HCT116 (cell line): ENCODE measurements around the gene FAM168B. TPM values are rescaled to one million over a fixed set of nuclear protein-coding genes. Genes with fewer than 3 reads are reported as not detected.

Experiments used
- ATAC-seq: fragments of 200-7000 bp; cut with Tn5 transposase; 2 replicates; pipeline ENCODE4 v1.9.1; 2020; ENCODE audit warnings: mild to moderate bottlenecking, moderate library complexity
- BruUV-seq: library from RNA; stranded (reverse); fragments of 400-500 nt; replicated peaks from 2 replicates; lab custom pipeline; 2021; lab: Mats Ljungman, UMichigan
- CTCF ChIA-PET: fragments of 300-600 bp; sonication (Branson Sonifier 250); formaldehyde crosslinking; loops from one replicate; lab custom pipeline; 2021; ENCODE audit warnings: antibody characterized with exemption; lab: Charles Lee
- POLR2A ChIA-PET: fragments of 300-600, 350-600 bp; sonication (Branson Sonifier 250); formaldehyde crosslinking; loops from one replicate; lab custom pipeline; 2021; ENCODE audit warnings: antibody characterized with exemption; lab: Charles Lee
- RAD21 ChIA-PET, 2 experiments: fragments of 300-600 bp; sonication (Branson Sonifier 250); formaldehyde crosslinking; loops; one replicate each; lab custom pipeline; 2023; ENCODE audit warnings: low total read pairs in 2 of 2; ENCODE audit not compliant: uncharacterized antibody in 2 of 2, unreplicated experiment in 2 of 2, low non-redundant PET in 1 of 2; lab: Charles Lee
- DNase-seq: peaks from one replicate; pipeline ENCODE4 v3.0.0-alpha.2; 2010; ENCODE audit warnings: low read depth, low spot score
- H2AFZ ChIP-seq: fragments of 200-600 bp; shearing (Covaris generic), sonication (generic); 2 replicates; pipeline ENCODE4 v1.6.1; 2017; ENCODE audit warnings: low read depth, mixed run types, mixed read lengths, antibody characterized with exemption, low read length; ENCODE audit not compliant: poor library complexity, severe bottlenecking
- H3K27ac ChIP-seq: 2 replicates; pipeline ENCODE4 v1.5.1; 2012; ENCODE audit warnings: low read depth, low read length
- H3K27me3 ChIP-seq: fragments of 200-600 bp; sonication (generic); 2 replicates; pipeline ENCODE4 v1.6.1; 2016; ENCODE audit warnings: mixed run types, low read length, mixed read lengths; ENCODE audit not compliant: insufficient read depth
- H3K36me3 ChIP-seq, 2 experiments: fragments of 200-500 bp in 1 of 2; fragments of 200-600 bp in 1 of 2; sonication (Bioruptor generic) in 1 of 2; sonication (generic) in 1 of 2; 2 replicates each; pipeline versions ENCODE4 v1.5.1 to v1.6.1; 2014 to 2016; ENCODE audit warnings: low read length in 2 of 2, inconsistent platforms in 1 of 2, mixed read lengths in 1 of 2, mixed run types in 1 of 2; ENCODE audit not compliant: insufficient read depth in 2 of 2, control insufficient read depth in 1 of 2
- H3K4me1 ChIP-seq, 2 experiments: fragments of 200-600 bp in 1 of 2; sonication (generic) in 1 of 2; 2 replicates each; pipeline versions ENCODE4 v1.5.1 to v1.6.1; 2012 to 2017; ENCODE audit warnings: low read length in 2 of 2, inconsistent platforms in 1 of 2, mild to moderate bottlenecking in 1 of 2, mixed read lengths in 1 of 2, mixed run types in 1 of 2, moderate library complexity in 1 of 2; ENCODE audit not compliant: insufficient read depth in 2 of 2, control insufficient read depth in 1 of 2
- H3K4me2 ChIP-seq: fragments of 200-600 bp; sonication (generic); 2 replicates; pipeline ENCODE4 v1.6.1; 2017; ENCODE audit warnings: mixed run types, low read length, mixed read lengths
- H3K4me3 ChIP-seq, 2 experiments: fragments of 200-600 bp in 1 of 2; sonication (generic) in 1 of 2; replicated peaks in 1 of 2; 2 replicates each; pipeline ENCODE4 v1.5.1; 2011 to 2016; ENCODE audit warnings: low read length in 2 of 2, control low read depth in 1 of 2, low read depth in 1 of 2, mild to moderate bottlenecking in 1 of 2, mixed read lengths in 1 of 2, mixed run types in 1 of 2
- H3K79me2 ChIP-seq: fragments of 200-600 bp; sonication (generic); 2 replicates; pipeline ENCODE4 v1.6.1; 2017; ENCODE audit warnings: mild to moderate bottlenecking, mixed run types, low read length, moderate library complexity, mixed read lengths; ENCODE audit not compliant: insufficient read depth
- H3K9ac ChIP-seq: fragments of 200-600 bp; sonication (generic); 2 replicates; pipeline ENCODE4 v1.6.1; 2016; ENCODE audit warnings: low read length, mixed read lengths
- H3K9me2 ChIP-seq: fragments of 200-600 bp; sonication (generic), shearing (Covaris generic); 2 replicates; pipeline ENCODE4 v1.6.1; 2017; ENCODE audit warnings: mixed run types, mild to moderate bottlenecking, moderate library complexity; ENCODE audit not compliant: insufficient read depth
- H3K9me3 ChIP-seq, 2 experiments: fragments of 200-500 bp in 1 of 2; fragments of 200-600 bp in 1 of 2; sonication (Bioruptor generic) in 1 of 2; sonication (generic) in 1 of 2; 2 replicates each; pipeline ENCODE4 v1.6.1; 2014 to 2017; ENCODE audit warnings: low read length in 2 of 2, mixed read lengths in 2 of 2, inconsistent platforms in 1 of 2, low read depth in 1 of 2, mild to moderate bottlenecking in 1 of 2, mixed run types in 1 of 2, moderate library complexity in 1 of 2; ENCODE audit not compliant: control insufficient read depth in 1 of 2, insufficient read depth in 1 of 2
- H4K20me1 ChIP-seq: fragments of 200-600 bp; sonication (generic), shearing (Covaris generic); 2 replicates; pipeline ENCODE4 v1.6.1; 2017; ENCODE audit warnings: mixed run types, mild to moderate bottlenecking, moderate library complexity; ENCODE audit not compliant: insufficient read depth
- CTCF ChIP-seq, 3 experiments: fragments of 200-600 bp in 1 of 3; sonication (generic) in 1 of 3; IDR thresholded peaks in 2 of 3; conservative IDR thresholded peaks in 1 of 3; 2 replicates each; pipeline ENCODE4 v1.5.1; 2012 to 2017; ENCODE audit warnings: low read depth in 2 of 3, low read length in 2 of 3, antibody characterized with exemption in 1 of 3, borderline replicate concordance in 1 of 3, control low read depth in 1 of 3, mild to moderate bottlenecking in 1 of 3, mixed read lengths in 1 of 3, mixed run types in 1 of 3, moderate library complexity in 1 of 3; ENCODE audit not compliant: insufficient read depth in 1 of 3
- EGR1 ChIP-seq: IDR thresholded peaks from 2 replicates; pipeline ENCODE4 v1.6.1; 2012; ENCODE audit warnings: low read depth
- ELF1 ChIP-seq: IDR thresholded peaks from 2 replicates; pipeline ENCODE4 v1.6.1; 2012; ENCODE audit warnings: low read depth, borderline replicate concordance
- YY1 ChIP-seq: IDR thresholded peaks from 2 replicates; pipeline ENCODE4 v1.6.1; 2011; ENCODE audit warnings: low read length, low read depth, moderate library complexity, mild to moderate bottlenecking; ENCODE audit not compliant: insufficient replicate concordance; ENCODE audit errors: extremely low read depth
- ZBTB33 ChIP-seq: IDR thresholded peaks from 2 replicates; pipeline ENCODE4 v1.6.1; 2011; ENCODE audit warnings: mild to moderate bottlenecking, low read length, moderate library complexity; ENCODE audit not compliant: insufficient replicate concordance; ENCODE audit errors: extremely low read depth
- intact Hi-C: fragments of 100-400 bp; cut with micrococcal nuclease; formaldehyde crosslinking; loops from 2 replicates; pipeline ENCODE4 v1.10.0; 2022
- total RNA-seq: library from RNA; stranded (reverse); gene quantifications from one replicate; pipeline ENCODE4 v1.2.1, GENCODE V29; 2021; ENCODE audit not compliant: unreplicated experiment

FAM168B gene
- total RNA-seq, 1 experiment from 2014 or later, result 94.5 TPM

GRCh38 chr2:131044075-131044756, 49.0 kb downstream of the FAM168B start:
- Histone ChIP-seq H3K27me3 (no peaks in the 10 kb centered on the region), H3K9me2 (no peaks in the 10 kb centered on the region), H3K79me2 (peaks cover 8% of the 10 kb centered on the region; the same call in 1 of the 2 replicates), H3K4me3 (no peak overlapping the region)
- ATAC-seq (no peak), DNase-seq (no peak)
- CTCF ChIA-PET, result no interaction called here
- no peak for TF ChIP-seq YY1
- no peak for TF ChIP-seq ELF1
- TF ChIP-seq EGR1, result no peak
- no peak for TF ChIP-seq CTCF (IDR thresholded peaks at IDR 0.05 in 2 of 3, conservative IDR thresholded peaks at IDR 0.05 in 1 of 3; ENCODE audit: borderline replicate concordance in 1 of 3, insufficient read depth in 1 of 3, low read depth in 2 of 3, low read length in 2 of 3)
- no peak for TF ChIP-seq ZBTB33
- TF ChIP-seq, all 23 proteins: peak for 0
- Histone ChIP-seq H3K9ac (no peak overlapping the region), H3K4me1 (0 out of 4 replicates have a peak, but pooled peaks cover 0 to 5% of the 10 kb centered on the region in 2 experiments), H3K36me3 (peaks cover 8 to 10% of the 10 kb centered on the region in 2 experiments; a peak in 3 of 4 replicates), H3K4me2 (no peak overlapping the region), H4K20me1 (no peaks in the 10 kb centered on the region), H3K9me3 (no peaks in the 10 kb centered on the region), H3K27ac (no peak overlapping the region), H2AFZ (no peak overlapping the region)
- no TSS peak for BruUV-seq
- POLR2A ChIA-PET, result no interaction called here
- RAD21 ChIA-PET, result no interaction called here
- intact Hi-C loops, result no loop called here
